ENCODE data around the gene ATP8A1. TPM values are rescaled to one million over a fixed set of nuclear protein-coding genes. Genes with fewer than 3 reads are reported as not detected.

The ATP8A1 gene
- total RNA-seq, result 16.5 and 26.3 TPM in 2 replicates

GRCh38 chr4:42656944-42657792 lies at the start of gene ATP8A1:
Gene ATP8A1, minus strand, starts transcription at chr4:42657105. Its CDS starts 232 bp downstream, at chr4:42656873.

GRCh38 chr4:42396752-42397634 lies 259.9 kb downstream of the ATP8A1 start, which contains the start of gene SHISA3:
Gene SHISA3, plus strand, starts transcription at chr4:42397488. Its CDS starts 569 bp downstream, at chr4:42398057.

Other genes with a start within 250 kb of the ATP8A1 start
- gene GRXCR1, start 235.6 kb upstream of the ATP8A1 start, total RNA-seq, result not detected in 2 replicates

All from bladder microvascular endothelial cell (primary cell).